ENCODE measurements around the gene C19orf25. TPM values are rescaled to one million over a fixed set of nuclear protein-coding genes. Genes with fewer than 3 reads are reported as not detected.
"Not testable (repeated sequence)": the region's sequence is repeated elsewhere in the genome, so short reads cannot be mapped to it uniquely, and the experiment has no call there.

The C19orf25 gene
- polyA plus RNA-seq, 1 donor from 2014 or later, result 80.2 TPM

GRCh38 chr19:1501200-1501595, 22.2 kb upstream of the C19orf25 start:
- H3K9me3 ChIP-seq (ENCODE audit: low read length), result no peaks in the 10 kb centered on the region
- H4K20me1 ChIP-seq (ENCODE audit: insufficient read depth), result no peaks in the 10 kb centered on the region
- no peak overlapping the region for H3K4me2 ChIP-seq (ENCODE audit: low read length)
- TF ChIP-seq CTCF (IDR thresholded peaks at IDR 0.05; ENCODE audit: poor library complexity, severe bottlenecking) (no peak), TAF1 (IDR thresholded peaks at IDR 0.05; ENCODE audit: low read depth) (no peak), MXI1 (conservative IDR thresholded peaks at IDR 0.05; ENCODE audit: poor library complexity, severe bottlenecking) (no peak), RAD21 (conservative IDR thresholded peaks at IDR 0.05) (no peak), POLR2AphosphoS5 (IDR thresholded peaks at IDR 0.05) (no peak)
- TF ChIP-seq, protein P1, sequence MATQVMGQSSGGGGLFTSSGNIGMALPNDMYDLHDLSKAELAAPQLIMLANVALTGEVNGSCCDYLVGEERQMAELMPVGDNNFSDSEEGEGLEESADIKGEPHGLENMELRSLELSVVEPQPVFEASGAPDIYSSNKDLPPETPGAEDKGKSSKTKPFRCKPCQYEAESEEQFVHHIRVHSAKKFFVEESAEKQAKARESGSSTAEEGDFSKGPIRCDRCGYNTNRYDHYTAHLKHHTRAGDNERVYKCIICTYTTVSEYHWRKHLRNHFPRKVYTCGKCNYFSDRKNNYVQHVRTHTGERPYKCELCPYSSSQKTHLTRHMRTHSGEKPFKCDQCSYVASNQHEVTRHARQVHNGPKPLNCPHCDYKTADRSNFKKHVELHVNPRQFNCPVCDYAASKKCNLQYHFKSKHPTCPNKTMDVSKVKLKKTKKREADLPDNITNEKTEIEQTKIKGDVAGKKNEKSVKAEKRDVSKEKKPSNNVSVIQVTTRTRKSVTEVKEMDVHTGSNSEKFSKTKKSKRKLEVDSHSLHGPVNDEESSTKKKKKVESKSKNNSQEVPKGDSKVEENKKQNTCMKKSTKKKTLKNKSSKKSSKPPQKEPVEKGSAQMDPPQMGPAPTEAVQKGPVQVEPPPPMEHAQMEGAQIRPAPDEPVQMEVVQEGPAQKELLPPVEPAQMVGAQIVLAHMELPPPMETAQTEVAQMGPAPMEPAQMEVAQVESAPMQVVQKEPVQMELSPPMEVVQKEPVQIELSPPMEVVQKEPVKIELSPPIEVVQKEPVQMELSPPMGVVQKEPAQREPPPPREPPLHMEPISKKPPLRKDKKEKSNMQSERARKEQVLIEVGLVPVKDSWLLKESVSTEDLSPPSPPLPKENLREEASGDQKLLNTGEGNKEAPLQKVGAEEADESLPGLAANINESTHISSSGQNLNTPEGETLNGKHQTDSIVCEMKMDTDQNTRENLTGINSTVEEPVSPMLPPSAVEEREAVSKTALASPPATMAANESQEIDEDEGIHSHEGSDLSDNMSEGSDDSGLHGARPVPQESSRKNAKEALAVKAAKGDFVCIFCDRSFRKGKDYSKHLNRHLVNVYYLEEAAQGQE (IDR thresholded peaks at IDR 0.05; ENCODE audit: borderline replicate concordance), result no peak
- H3F3A ChIP-seq (ENCODE audit: insufficient read depth, low read length, poor library complexity, severe bottlenecking), result no peaks in the 10 kb centered on the region
- H3K36me3 ChIP-seq (ENCODE audit: insufficient read depth, low read length), result no peaks in the 10 kb centered on the region
- no peak overlapping the region for H2AFZ ChIP-seq (ENCODE audit: low read depth, low read length)
- no peaks in the 10 kb centered on the region for H3K9me2 ChIP-seq (ENCODE audit: insufficient read depth, low read length)
- no peak overlapping the region for H3K9ac ChIP-seq (ENCODE audit: low read length)
- peaks cover 5% of the 10 kb centered on the region for H3K27me3 ChIP-seq (ENCODE audit: insufficient read depth, low read depth, low read length)
- no peak overlapping the region for H3K27ac ChIP-seq (ENCODE audit: low read length)
- H3K4me3 ChIP-seq (ENCODE audit: low read length), result no peak overlapping the region
- no peaks in the 10 kb centered on the region for H3K79me2 ChIP-seq (replicated peaks; ENCODE audit: insufficient read depth, low read length)

- not testable (repeated sequence) for H4K20me1 ChIP-seq (ENCODE audit: insufficient read depth); H3K36me3 ChIP-seq (ENCODE audit: insufficient read depth, low read length); H3K27ac ChIP-seq (ENCODE audit: low read length); H3K9me3 ChIP-seq (ENCODE audit: low read length); H3F3A ChIP-seq (ENCODE audit: insufficient read depth, low read length, poor library complexity, severe bottlenecking); H2AFZ ChIP-seq (ENCODE audit: low read depth, low read length); H3K9ac ChIP-seq (ENCODE audit: low read length); H3K79me2 ChIP-seq (replicated peaks; ENCODE audit: insufficient read depth, low read length); H3K9me2 ChIP-seq (ENCODE audit: insufficient read depth, low read length); H3K4me3 ChIP-seq (ENCODE audit: low read length); H3K4me2 ChIP-seq (ENCODE audit: low read length); H3K27me3 ChIP-seq (ENCODE audit: insufficient read depth, low read depth, low read length)
Measured at GRCh38 chr19:1499231-1499630, 20.2 kb upstream of the C19orf25 start.

DNA sequence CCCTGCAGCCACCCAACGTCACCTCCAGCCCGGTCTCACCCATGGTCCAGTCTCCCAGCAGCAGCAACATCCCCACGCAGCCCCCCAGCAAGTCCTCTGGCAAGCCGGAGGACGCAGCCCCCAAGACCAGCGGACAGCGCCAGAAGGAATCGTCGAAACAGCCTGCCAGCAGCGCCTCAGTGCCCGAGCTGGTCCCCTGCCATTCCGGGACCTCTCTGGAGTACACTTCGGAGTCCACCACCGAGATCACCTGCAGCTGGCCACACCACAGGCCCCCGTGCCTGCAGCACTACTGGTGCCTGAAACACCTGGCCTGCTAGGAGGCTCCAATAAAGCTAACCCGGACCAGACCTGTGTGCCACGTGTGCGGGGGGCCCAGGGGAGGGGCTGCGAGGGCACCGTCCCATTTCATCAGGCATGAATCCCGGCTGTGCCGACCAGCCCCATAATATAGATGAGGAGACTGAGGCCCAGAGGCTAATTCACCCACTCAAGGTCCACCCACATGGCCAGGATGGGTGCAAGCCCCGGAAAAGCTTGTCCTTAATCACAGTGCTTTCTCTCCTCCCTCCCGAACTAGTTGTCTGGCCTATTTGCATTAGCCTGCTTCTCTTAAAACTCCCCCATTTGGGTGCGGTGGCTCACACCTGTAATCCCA, 18.7 kb upstream of the C19orf25 start:
- Histone ChIP-seq H3K4me2 (ENCODE audit: low read length) (no peak overlapping the region), H3K9me3 (ENCODE audit: low read length) (no peaks in the 10 kb centered on the region), H3F3A (ENCODE audit: insufficient read depth, low read length, poor library complexity, severe bottlenecking) (no peaks in the 10 kb centered on the region), H3K9ac (ENCODE audit: low read length) (no peak overlapping the region), H3K27ac (ENCODE audit: low read length) (no peak overlapping the region), H3K27me3 (ENCODE audit: insufficient read depth, low read depth, low read length) (no peaks in the 10 kb centered on the region), H3K4me3 (ENCODE audit: low read length) (no peak overlapping the region), H3K9me2 (ENCODE audit: insufficient read depth, low read length) (no peaks in the 10 kb centered on the region), H3K79me2 (replicated peaks; ENCODE audit: insufficient read depth, low read length) (no peaks in the 10 kb centered on the region), H2AFZ (ENCODE audit: low read depth, low read length) (no peak overlapping the region), H4K20me1 (ENCODE audit: insufficient read depth) (no peaks in the 10 kb centered on the region), H3K36me3 (ENCODE audit: insufficient read depth, low read length) (no peaks in the 10 kb centered on the region)
- no peak for TF ChIP-seq EP300 (conservative IDR thresholded peaks at IDR 0.05; ENCODE audit: poor library complexity, severe bottlenecking)
- no peak for TF ChIP-seq CTCF (IDR thresholded peaks at IDR 0.05; ENCODE audit: poor library complexity, severe bottlenecking)
- TF ChIP-seq POLR2AphosphoS5 (IDR thresholded peaks at IDR 0.05), result no peak
- no peak for TF ChIP-seq MXI1 (conservative IDR thresholded peaks at IDR 0.05; ENCODE audit: poor library complexity, severe bottlenecking)
- TF ChIP-seq, protein P1 (IDR thresholded peaks at IDR 0.05; ENCODE audit: borderline replicate concordance), result no peak
- no peak for TF ChIP-seq RAD21 (conservative IDR thresholded peaks at IDR 0.05)
